ENCODE results near the gene HHEX. TPM values are rescaled to one million over a fixed set of nuclear protein-coding genes. Genes with fewer than 3 reads are reported as not detected.
A peak's percentile ranks its signal among the peaks of the same experiment; 100 is the strongest.

The HHEX gene
- total RNA-seq, 1 donor from 2014 or later: not detected

GRCh38 chr10:92690211-92690914, 608 bp downstream of the HHEX start:
- peak; percentile 13 for DNase-seq (ENCODE audit: low read depth, low spot score)
- Mint-ChIP-seq H3K27me3 (ENCODE audit: low read depth) (peaks cover 94% of the 10 kb centered on the region), H3K4me3 (peak overlapping the region; percentile 78), H3K27ac (ENCODE audit: unreplicated experiment) (no peak overlapping the region), H3K4me1 (peaks cover 19% of the 10 kb centered on the region), H3K36me3 (ENCODE audit: low read depth) (peaks cover 6% of the 10 kb centered on the region), H3K9me3 (peaks cover 1% of the 10 kb centered on the region)
- TF ChIP-seq CTCF (conservative IDR thresholded peaks at IDR 0.05): no peak

- H3K4me3 Mint-ChIP-seq: peak overlapping the region; percentile 78
- peaks cover 6% of the 10 kb centered on the region for H3K36me3 Mint-ChIP-seq (ENCODE audit: low read depth)
- peak; percentile 4 for DNase-seq (ENCODE audit: low read depth, low spot score)
- H3K27me3 Mint-ChIP-seq (ENCODE audit: low read depth): peaks cover 93% of the 10 kb centered on the region
- TF ChIP-seq CTCF (conservative IDR thresholded peaks at IDR 0.05): no peak
- no peak overlapping the region for H3K27ac Mint-ChIP-seq (ENCODE audit: unreplicated experiment)
- H3K9me3 Mint-ChIP-seq: no peaks in the 10 kb centered on the region
- peaks cover 19% of the 10 kb centered on the region for H3K4me1 Mint-ChIP-seq
These were observed 1.3 kb downstream of the HHEX start for GRCh38 chr10:92690915-92691590.

- peaks cover 93% of the 10 kb centered on the region for H3K27me3 Mint-ChIP-seq (ENCODE audit: low read depth)
- H3K27ac Mint-ChIP-seq (ENCODE audit: unreplicated experiment): no peak overlapping the region
- no peak for TF ChIP-seq CTCF (conservative IDR thresholded peaks at IDR 0.05)
- DNase-seq (ENCODE audit: low read depth, low spot score): peak; percentile 9
- peaks cover 6% of the 10 kb centered on the region for H3K36me3 Mint-ChIP-seq (ENCODE audit: low read depth)
- H3K4me3 Mint-ChIP-seq: peak overlapping the region; percentile 58
- no peaks in the 10 kb centered on the region for H3K9me3 Mint-ChIP-seq
- H3K4me1 Mint-ChIP-seq: peaks cover 19% of the 10 kb centered on the region
These were observed 1.9 kb downstream of the HHEX start for GRCh38 chr10:92691591-92692079.

- H3K27ac Mint-ChIP-seq (ENCODE audit: unreplicated experiment): no peak overlapping the region
- H3K4me1 Mint-ChIP-seq: peaks cover 19% of the 10 kb centered on the region
- peak overlapping the region; percentile 58 for H3K4me3 Mint-ChIP-seq
- no peaks in the 10 kb centered on the region for H3K9me3 Mint-ChIP-seq
- peak; percentile 19 for DNase-seq (ENCODE audit: low read depth, low spot score)
- TF ChIP-seq CTCF (conservative IDR thresholded peaks at IDR 0.05): no peak
- peaks cover 93% of the 10 kb centered on the region for H3K27me3 Mint-ChIP-seq (ENCODE audit: low read depth)
- H3K36me3 Mint-ChIP-seq (ENCODE audit: low read depth): peaks cover 6% of the 10 kb centered on the region
These were observed 2.4 kb downstream of the HHEX start for GRCh38 chr10:92692080-92692671.

GRCh38 chr10:92692697-92693533, 3.2 kb downstream of the HHEX start:
- H3K27ac Mint-ChIP-seq (ENCODE audit: unreplicated experiment): no peak overlapping the region
- peaks cover 6% of the 10 kb centered on the region for H3K36me3 Mint-ChIP-seq (ENCODE audit: low read depth)
- DNase-seq (ENCODE audit: low read depth, low spot score): no peak
- H3K4me1 Mint-ChIP-seq: peaks cover 19% of the 10 kb centered on the region
- H3K4me3 Mint-ChIP-seq: no peak overlapping the region
- H3K9me3 Mint-ChIP-seq: no peaks in the 10 kb centered on the region
- no peak for TF ChIP-seq CTCF (conservative IDR thresholded peaks at IDR 0.05)
- H3K27me3 Mint-ChIP-seq (ENCODE audit: low read depth): peaks cover 93% of the 10 kb centered on the region
